GM18907 (cell line): ENCODE results near the gene DDX24.
"Not testable (repeated sequence)": the region's sequence is repeated elsewhere in the genome, so short reads cannot be mapped to it uniquely, and the experiment has no call there.

ENCODE experiments used
- ATAC-seq: cut with Tn5 transposase; IDR thresholded peaks from one replicate; pipeline ENCODE4 v1.9.1; 2021; ENCODE audit warnings: mild to moderate bottlenecking, moderate library complexity; ENCODE audit not compliant: unreplicated experiment

DDX24 gene

DNA sequence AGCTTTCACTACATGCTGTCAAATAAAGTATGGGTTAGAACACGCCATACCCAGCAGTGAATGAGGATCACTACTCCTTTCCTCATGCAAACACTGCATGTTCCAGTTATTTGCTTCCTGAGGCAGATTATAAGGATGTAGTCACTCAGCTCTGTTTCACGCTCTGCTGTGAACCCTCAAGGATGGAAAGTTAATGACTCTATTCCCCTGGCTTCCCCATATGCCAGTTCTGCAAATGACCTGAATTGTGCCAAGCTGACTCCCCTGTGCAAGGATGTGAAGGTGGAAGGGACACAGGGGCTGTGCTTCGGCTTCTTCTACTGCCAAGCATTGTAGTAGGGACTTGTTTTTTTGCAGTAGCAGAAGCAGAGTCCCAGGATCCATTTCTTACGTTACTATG, 6.9 kb upstream of the DDX24 start:
- no peak for ATAC-seq

DNA sequence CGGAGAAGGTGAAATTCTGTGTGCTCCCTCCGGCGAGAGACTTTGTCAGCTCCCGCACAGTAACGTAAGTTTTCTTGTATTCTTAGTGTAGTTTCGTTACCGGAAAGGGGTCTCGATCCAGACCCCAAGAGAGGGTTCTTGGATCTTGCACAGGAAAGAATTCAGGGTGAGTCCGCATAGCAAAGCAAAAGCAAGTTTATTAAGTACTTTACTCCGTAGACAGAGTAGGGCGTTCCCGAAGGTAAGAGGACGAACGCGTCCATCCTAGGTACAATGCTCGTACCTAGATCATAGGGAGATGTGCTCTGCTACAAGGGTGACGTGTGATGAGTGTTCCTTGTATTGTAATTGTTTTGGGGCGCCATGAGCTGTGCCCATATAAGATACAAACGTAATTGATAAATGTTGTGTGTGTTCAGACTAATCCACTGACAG, 401 bp upstream of the DDX24 start:
- peak; percentile 35 for ATAC-seq

DNA sequence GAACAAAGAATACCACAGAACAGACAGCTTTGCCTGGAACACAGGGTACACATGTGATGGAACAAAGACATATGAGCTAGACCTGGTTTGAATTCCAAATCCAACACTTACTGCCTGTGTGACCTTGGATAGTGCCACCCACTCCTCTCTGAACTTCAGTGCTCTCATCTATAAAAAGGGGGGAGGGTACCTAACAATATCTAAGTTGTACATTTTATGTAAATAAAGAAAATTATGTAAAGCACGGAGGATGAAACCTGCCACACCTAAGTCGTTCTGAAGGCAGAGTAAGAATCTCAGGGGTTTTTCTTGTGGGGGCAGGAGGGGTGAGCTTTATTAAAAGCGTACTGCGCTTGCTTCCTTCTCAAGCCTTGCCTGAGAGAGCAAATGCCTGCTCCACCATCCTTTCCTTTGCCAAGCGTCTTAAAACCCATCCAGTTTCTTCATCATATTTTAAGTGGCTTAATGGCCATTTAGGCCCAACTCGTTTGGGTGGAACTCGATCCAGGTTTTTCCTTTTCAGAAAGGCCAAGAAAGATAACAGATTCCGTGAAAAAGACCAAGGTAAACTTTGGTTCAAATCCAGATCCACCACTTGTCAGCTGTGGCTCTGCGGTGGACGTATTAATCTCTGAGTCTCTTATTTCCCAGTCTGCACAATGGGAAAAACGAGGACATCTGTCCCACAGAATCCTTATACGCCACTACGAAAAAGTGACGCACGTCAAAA, 946 bp downstream of the DDX24 start:
- no peak for ATAC-seq

DNA sequence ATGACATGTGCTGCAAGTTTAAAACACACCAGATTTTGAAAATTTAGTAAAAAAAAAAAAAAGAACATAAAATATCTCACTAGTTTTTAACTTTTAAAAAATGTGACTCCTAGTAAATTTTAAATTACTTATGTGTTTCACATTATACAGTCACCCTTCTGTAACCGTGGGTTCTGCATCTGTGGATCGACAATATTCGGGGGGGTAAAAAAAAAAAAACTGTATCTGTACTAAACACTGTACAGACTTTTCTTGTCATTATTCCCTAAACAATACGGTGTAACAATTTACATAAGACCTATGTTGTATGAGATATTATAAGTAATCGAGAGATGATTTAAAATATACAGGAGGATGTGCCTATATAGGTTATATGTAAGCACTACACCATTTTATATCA, 3.2 kb downstream of the DDX24 start:
- no peak for ATAC-seq

DNA sequence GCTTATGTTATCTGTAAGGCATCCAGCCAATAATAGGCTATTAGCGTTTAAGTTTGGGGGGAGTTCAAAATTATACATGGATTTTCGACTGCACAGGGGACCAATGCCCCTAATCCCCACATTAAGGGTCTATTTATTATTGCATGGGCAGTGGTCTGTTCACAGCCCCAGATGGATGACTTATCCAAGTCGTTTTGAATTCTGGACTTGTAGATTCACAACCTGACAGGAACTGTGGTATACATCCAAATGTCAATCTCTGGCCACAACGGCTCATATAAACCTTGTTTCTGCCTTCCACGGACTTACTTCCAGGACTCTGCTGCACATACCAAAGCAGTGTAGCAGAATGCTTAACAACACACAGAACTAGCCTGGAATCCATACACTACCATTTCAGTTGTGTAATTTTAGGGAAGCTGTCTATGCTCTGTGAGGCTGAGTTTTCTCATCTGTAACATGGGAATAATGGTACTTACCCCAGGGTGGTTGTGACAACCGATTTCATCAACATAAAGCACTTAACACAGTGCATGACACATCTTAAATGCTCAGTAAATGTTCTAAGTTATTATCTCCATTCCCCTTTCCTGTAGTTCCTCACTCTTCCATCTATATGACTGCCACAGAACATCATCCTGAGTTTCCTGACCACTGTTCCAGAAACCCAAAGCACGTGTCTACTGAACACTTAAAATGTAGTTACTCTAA, 3.7 kb downstream of the DDX24 start:
- no peak for ATAC-seq

DNA sequence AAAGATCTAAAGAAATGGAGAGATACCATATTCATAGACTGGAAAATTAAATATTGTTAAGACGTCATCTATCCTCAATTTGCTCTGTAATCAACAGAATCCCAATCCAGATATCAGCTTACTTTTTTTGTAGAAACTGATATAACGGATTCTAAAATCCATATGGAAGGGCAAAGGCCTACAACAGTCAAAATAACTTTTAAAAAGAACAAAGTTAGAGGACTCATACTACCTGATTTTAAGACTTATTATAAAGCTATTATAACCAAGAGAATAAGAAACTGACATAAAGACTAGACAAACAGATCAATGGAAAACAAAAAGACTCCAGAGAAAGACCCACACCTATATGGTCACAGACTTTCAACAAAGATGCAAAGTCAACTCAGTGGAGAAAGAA, 6.0 kb downstream of the DDX24 start:
- no peak for ATAC-seq

DNA sequence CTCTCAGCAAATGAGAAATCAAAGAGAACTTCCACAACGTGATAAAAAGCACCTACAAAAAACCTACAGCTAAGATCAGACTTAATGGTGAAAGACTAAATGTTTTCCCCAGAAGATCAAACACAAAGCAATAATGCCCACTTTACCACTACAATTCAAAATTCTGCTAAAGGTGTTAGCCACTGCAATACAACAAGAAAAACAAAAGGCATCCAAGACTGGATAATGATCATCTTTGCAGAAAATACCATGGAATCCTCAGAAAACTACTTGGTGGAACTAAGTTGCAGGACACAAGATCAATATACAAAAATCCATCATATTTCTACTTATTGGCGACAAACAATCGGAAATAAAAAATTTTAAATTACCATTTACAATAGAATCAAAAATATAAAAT, 6.5 kb downstream of the DDX24 start:
- no peak for ATAC-seq

GRCh38 chr14:94072076-94072475, 8.9 kb downstream of the DDX24 start:
- not testable (repeated sequence) for ATAC-seq

- no peak for ATAC-seq
Observed at GRCh38 chr14:94066089-94066676, 14.8 kb downstream of the DDX24 start.

DNA sequence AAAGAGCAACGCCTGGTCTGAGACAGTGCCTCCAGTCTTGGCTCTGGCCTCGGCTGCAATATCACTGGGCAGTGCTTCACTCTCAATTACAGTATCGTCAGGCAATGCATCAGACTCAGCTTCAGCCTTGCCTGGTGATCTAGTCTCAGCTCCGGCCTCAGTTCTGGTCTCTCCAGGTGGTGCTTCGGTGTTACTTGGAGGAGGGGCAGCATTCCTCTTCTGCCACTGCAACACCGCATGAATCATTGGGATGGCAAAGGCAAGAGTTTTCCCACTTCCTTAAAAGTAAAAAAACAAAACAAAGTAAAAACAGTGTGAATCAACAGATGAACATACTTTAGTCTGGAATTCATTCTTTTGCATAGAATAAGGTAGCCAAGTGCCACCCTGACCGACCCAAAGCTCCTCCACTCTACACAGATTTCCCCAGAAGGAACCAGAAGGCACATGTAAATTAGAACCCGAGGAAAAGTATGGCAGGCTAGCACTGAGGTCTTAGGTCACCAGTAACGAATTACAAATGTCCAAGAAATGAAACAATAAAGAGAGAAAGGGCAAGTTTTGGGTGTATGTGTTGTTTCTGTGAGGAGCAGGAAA, 18.6 kb downstream of the DDX24 start:
- no peak for ATAC-seq

GRCh38 chr14:94059998-94060397, 21.0 kb downstream of the DDX24 start:
- ATAC-seq: no peak

- no peak for ATAC-seq
Observed at GRCh38 chr14:94058674-94059138, 22.3 kb downstream of the DDX24 start.

DNA sequence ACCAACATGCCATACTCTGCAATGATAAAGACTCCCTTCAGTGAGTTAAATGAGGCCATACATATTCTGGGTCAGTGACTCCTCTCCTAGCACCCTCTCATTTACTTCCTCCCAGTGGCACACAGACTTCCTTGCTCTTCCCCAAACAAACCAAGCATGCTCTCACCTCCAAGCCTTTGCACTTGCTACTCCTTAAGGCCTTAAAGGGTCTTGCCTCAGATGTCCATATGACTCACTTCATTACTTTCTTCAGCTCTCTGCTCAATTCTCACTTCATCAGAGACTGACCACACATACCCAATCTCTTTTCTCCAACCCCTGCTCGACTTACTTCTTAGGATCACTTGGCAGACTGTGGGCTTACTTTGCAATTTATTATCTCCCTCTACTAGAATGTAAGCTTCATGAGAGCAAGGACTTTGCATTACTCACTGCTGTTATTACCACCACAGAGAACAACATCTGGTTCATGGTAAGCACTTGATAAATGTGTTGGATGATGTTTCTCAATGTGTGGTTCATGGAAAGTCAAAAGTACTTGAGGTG, 22.8 kb downstream of the DDX24 start:
- no peak for ATAC-seq

DNA sequence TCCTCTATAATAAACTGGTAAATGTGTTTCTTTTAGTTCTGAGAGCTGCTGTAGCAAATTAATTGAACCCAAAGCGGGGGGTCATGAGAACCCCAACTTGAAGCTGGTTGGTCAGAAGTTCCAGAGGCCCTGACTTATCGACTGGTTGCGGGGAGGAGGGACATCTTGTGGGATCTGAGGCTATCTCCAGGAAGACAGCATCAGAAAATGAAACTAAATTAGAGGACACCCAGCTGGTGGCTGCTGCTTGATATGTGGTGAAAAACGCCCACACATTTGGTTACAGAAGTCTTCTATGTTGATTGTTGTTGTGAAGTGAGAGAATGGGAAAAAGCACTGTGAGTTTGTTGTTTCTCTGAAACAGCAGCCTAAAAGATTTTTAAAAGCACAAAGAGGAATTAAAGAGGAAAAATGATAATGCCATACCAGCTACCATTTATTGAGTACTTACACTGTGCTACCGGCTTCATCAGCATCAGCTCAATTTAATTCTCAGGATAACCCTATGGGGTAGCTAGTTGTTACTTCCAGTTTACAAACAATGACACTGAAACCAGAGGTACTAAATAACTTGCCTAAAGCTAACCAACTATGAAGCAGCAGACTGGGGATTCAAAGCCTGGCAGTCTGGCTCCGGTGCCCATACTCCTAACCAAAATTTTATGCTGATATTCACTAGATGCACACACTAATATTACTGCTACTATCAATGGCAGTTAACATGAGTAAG, 24.3 kb downstream of the DDX24 start:
- peak; percentile 75 for ATAC-seq

GRCh38 chr14:94054936-94055335, 26.1 kb downstream of the DDX24 start:
- no peak for ATAC-seq

DNA sequence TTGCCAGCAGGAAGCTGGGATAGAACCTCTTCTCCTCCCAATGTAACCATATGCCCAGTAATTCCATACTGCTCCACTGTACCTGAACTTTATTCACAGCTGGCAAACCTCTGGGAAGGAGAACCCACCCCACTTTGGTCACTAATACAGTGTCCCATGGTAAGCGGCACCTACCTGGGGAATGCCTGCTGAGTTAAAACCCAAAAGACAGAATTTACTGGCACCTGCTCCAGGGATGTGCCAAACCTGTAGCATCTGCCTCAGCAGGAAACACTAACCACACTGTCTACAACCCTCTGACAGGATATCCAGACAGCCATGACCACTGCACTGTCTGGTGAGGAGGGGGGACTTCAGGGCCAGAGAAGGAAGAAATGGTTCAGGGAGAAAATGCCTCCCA, 26.6 kb downstream of the DDX24 start:
- no peak for ATAC-seq

DNA sequence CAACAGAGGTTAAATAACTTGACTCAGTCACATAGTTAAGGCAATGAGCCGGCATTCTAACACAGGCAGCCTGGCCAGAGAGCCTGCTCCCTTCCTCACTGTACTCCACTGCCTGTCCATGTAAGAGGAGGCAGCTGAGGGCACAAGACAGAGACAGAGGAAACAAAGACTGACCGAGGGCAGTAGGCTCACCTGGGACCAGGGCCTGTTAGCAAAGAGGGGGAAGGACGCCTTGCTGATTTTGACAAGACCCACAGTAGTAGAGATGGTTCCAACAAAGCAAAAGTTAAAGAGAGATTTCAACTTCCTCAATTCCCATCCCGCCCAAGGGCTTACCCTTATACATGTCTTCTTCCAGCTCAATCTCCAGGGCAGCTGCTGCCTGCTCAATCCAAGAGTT, 28.3 kb downstream of the DDX24 start:
- ATAC-seq: no peak

DNA sequence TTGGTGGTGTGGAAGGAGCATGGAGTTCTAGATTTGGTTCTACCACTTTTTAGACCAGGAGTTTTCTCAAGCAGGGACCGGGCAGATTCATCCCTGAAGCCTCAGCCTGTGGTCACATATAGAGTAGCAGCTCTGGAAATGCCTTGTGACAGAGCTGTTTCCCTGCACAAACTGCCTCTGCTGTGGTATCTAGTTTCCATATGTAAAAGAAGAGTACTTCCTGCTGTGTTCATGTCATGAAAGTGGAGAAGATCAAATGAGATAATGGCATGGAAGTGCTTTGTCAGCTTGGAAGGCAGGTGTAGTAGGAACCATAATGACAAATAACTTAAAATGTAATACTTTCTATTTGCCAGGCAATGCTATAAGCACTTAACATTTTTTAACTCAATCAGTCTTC, 28.8 kb downstream of the DDX24 start:
- ATAC-seq: no peak

- no peak for ATAC-seq
Observed at GRCh38 chr14:94051779-94052178, 29.2 kb downstream of the DDX24 start.

DNA sequence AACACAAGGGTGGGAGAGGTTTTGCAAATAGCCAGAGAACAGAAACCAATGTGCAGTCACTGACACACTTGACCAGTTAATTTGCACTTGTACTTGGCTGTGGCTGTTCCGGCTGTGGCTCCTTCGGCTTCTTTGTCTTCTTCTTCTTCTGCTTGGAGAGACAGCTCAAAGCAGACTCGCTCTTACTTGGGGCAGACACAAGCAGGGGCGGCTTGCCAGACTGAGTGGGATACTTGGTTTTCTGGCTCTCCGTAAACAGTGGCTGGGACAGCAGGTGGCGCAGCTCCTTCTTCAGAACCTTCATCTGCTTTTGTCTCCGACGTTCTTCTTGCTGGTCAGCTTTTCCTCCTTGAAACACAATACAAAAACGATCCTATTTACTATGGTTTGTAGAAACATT, 29.9 kb downstream of the DDX24 start:
- ATAC-seq: no peak
